Gastrocnemius medialis (tissue), 4 donors: ENCODE results near the gene PLD1. TPM values are rescaled to one million over a fixed set of nuclear protein-coding genes. Genes with fewer than 3 reads are reported as not detected.

Experiments
- ATAC-seq, 2 donors: fragments of 150-250 bp; one replicate each; pipeline ENCODE4 v1.9.1; 2016
- DNase-seq, 2 donors: peaks; one replicate each; pipeline ENCODE4 v3.0.0-alpha.2; 2019
- H3K27ac ChIP-seq, 4 donors: fragments of 200-600 bp; sonication (generic); 1 replicate in 1 of 4; 2 replicates in 3 of 4; pipeline ENCODE4 v1.5.1; 2016 to 2018; ENCODE audit warnings: mild to moderate bottlenecking in 2 of 4, moderate library complexity in 1 of 4
- H3K27me3 ChIP-seq, 3 donors: fragments of 200-600 bp; sonication (generic) in 2 of 3; 1 replicate in 1 of 3; 2 replicates in 2 of 3; pipeline versions ENCODE4 v1.5.1 to v1.6.0; 2016 to 2019; ENCODE audit warnings: mild to moderate bottlenecking in 1 of 3, moderate library complexity in 1 of 3
- H3K36me3 ChIP-seq, 2 donors: fragments of 200-600 bp; sonication (generic) in 1 of 2; one replicate each; pipeline ENCODE4 v1.5.1; 2017 to 2018
- H3K4me1 ChIP-seq, 2 donors: fragments of 200-600 bp; sonication (generic) in 1 of 2; one replicate each; pipeline ENCODE4 v1.5.1; 2016 to 2017; ENCODE audit warnings: mild to moderate bottlenecking in 2 of 2
- H3K4me3 ChIP-seq, 4 donors: fragments of 200-600 bp; sonication (generic) in 3 of 4; 1 replicate in 1 of 4; 2 replicates in 3 of 4; pipeline ENCODE4 v1.5.1; 2016 to 2019; ENCODE audit warnings: mild to moderate bottlenecking in 2 of 4
- H3K9me3 ChIP-seq, 3 donors: fragments of 200-600 bp; sonication (generic) in 2 of 3; 1 replicate in 1 of 3; 2 replicates in 2 of 3; pipeline ENCODE4 v1.5.1; 2016 to 2019
- CTCF ChIP-seq, 5 experiments: fragments of 450-650 bp in 3 of 5; fragments of 200-600 bp in 2 of 5; sonication (generic) in 2 of 5; IDR thresholded peaks in 4 of 5; conservative IDR thresholded peaks in 1 of 5; 1 replicate in 4 of 5; 2 replicates in 1 of 5; pipeline ENCODE4 v1.5.1; 2016 to 2019; ENCODE audit warnings: antibody characterized with exemption in 5 of 5, mild to moderate bottlenecking in 3 of 5, moderate library complexity in 3 of 5
- POLR2A ChIP-seq, 2 donors: fragments of 450-650 bp; IDR thresholded peaks; one replicate each; pipeline ENCODE4 v1.6.1; 2017; ENCODE audit warnings: antibody characterized with exemption in 2 of 2, mild to moderate bottlenecking in 2 of 2, moderate library complexity in 2 of 2
- in situ Hi-C, 4 donors: fragments of 200-750 bp; cut with MboI; loops; one replicate each; pipeline versions ENCODE4 v1.15.0 to v1.8.0; 2017; ENCODE audit warnings: low sequenced_read_pairs in 4 of 4
- intact Hi-C: fragments of 100-400 bp; cut with DNase I; formaldehyde crosslinking; loops from one replicate; pipeline ENCODE4 v1.15.1; 2023; ENCODE audit warnings: low total_unique reads
- total RNA-seq, 4 donors: library from RNA; depleted of rRNA; stranded (reverse); fragments of >200 nt; gene quantifications; one replicate each; pipeline versions ENCODE4 v1.1.0 to v1.2.3, GENCODE V29; 2016

The PLD1 gene
- total RNA-seq, 4 donors from 2014 or later: 1.9 to 5.6 (median 4.6) TPM

DNA sequence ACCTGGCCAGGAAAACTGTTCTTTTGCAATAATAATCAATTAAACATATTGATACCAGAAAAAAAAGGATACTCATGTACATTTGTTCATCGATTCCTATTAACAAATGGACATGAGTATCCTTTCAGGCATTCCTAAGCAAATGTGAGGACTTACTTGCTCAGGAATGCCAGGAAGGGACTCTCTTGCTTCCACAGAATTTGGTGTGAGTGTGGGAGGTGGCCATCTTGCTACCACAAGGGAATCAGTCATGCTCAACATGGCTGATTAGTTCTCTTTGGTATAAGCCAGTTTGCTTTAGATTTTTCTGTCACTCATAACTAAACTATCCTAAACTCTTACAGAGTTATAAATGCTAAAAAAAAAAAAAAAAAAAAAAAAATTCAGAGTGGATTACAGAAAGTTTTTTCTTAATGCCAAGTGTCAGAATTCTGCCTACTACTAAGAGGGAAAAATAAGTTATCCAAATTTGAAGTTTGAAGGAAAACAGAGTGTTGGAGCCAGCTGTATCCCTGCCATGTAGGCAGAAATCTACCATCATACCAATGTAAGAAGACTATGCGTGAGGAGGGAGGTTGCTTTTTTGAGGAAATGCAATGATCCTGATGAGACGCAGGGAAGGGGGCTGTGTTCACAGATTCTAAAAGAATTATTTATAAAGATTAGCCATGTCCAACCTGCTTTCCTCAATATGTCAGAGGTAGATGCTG lies 98.7 kb downstream of the PLD1 start:
- no peaks in the 10 kb centered on the region for H3K9me3 ChIP-seq
- H3K27me3 ChIP-seq: no peaks in the 10 kb centered on the region
- ATAC-seq (no peak), DNase-seq (no peak)
- H3K4me1 ChIP-seq: no peaks in the 10 kb centered on the region
- H3K27ac ChIP-seq: no peak overlapping the region
- no peak overlapping the region for H3K4me3 ChIP-seq
- TF ChIP-seq POLR2A (IDR thresholded peaks at IDR 0.05) (no peak), CTCF (IDR thresholded peaks at IDR 0.05 in 4 of 5, conservative IDR thresholded peaks at IDR 0.05 in 1 of 5) (no peak)
- in situ Hi-C loops (no loop called here), intact Hi-C loops (no loop called here)
- no peaks in the 10 kb centered on the region for H3K36me3 ChIP-seq

- Histone ChIP-seq H3K4me3 (no peak overlapping the region), H3K27ac (no peak overlapping the region), H3K27me3 (no peaks in the 10 kb centered on the region), H3K36me3 (no peaks in the 10 kb centered on the region), H3K4me1 (no peaks in the 10 kb centered on the region), H3K9me3 (no peaks in the 10 kb centered on the region)
- DNase-seq (no peak), ATAC-seq (no peak)
- no peak for TF ChIP-seq CTCF (IDR thresholded peaks at IDR 0.05 in 4 of 5, conservative IDR thresholded peaks at IDR 0.05 in 1 of 5)
- TF ChIP-seq POLR2A (IDR thresholded peaks at IDR 0.05): no peak
- intact Hi-C loops (no loop called here), in situ Hi-C loops (no loop called here)
Observed at GRCh38 chr3:171710359-171710758, 99.9 kb downstream of the PLD1 start.

GRCh38 chr3:171704814-171705213 lies 105.5 kb downstream of the PLD1 start:
- in situ Hi-C loops: no loop called here
- ATAC-seq (no peak), DNase-seq (no peak)
- Histone ChIP-seq H3K27me3 (no peaks in the 10 kb centered on the region), H3K4me1 (no peaks in the 10 kb centered on the region), H3K4me3 (no peak overlapping the region), H3K36me3 (no peaks in the 10 kb centered on the region), H3K27ac (no peak overlapping the region), H3K9me3 (no peaks in the 10 kb centered on the region)
- no peak for TF ChIP-seq POLR2A (IDR thresholded peaks at IDR 0.05)
- no peak for TF ChIP-seq CTCF (IDR thresholded peaks at IDR 0.05 in 4 of 5, conservative IDR thresholded peaks at IDR 0.05 in 1 of 5)
- intact Hi-C loops: no loop called here

DNA sequence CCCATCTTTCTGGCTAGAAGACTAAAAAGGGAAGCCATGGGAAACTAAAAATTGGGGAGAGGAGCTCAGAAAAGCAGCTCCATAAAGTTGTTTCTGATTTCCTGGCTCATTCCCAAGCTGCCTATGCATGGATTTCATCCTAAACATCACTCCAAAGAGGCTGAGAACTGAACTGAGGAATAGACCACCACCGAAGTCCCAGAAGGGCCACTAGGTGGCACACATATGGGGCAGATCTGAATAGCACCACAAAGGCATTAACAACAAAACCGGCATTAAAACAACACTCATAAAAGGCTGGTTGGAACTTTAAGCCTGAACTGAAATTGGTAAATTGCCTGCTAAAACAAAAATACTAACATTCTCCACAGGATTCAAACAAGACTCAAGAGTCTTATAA lies 106.3 kb downstream of the PLD1 start:
- H3K4me3 ChIP-seq: no peak overlapping the region
- H3K27ac ChIP-seq: no peak overlapping the region
- no peaks in the 10 kb centered on the region for H3K4me1 ChIP-seq
- H3K9me3 ChIP-seq: no peaks in the 10 kb centered on the region
- no peak for TF ChIP-seq POLR2A (IDR thresholded peaks at IDR 0.05)
- TF ChIP-seq CTCF (IDR thresholded peaks at IDR 0.05 in 4 of 5, conservative IDR thresholded peaks at IDR 0.05 in 1 of 5): peak in 2 of 5 experiments; percentile 14 to 26
- intact Hi-C loops (no loop called here), in situ Hi-C loops (no loop called here)
- no peak for ATAC-seq
- H3K27me3 ChIP-seq: no peaks in the 10 kb centered on the region
- no peak for DNase-seq
- no peaks in the 10 kb centered on the region for H3K36me3 ChIP-seq

GRCh38 chr3:171703144-171703543 lies 107.1 kb downstream of the PLD1 start:
- H3K4me1 ChIP-seq: no peaks in the 10 kb centered on the region
- H3K36me3 ChIP-seq: no peaks in the 10 kb centered on the region
- ATAC-seq: no peak
- H3K9me3 ChIP-seq: no peaks in the 10 kb centered on the region
- no peaks in the 10 kb centered on the region for H3K27me3 ChIP-seq
- in situ Hi-C loops: no loop called here
- peak overlapping the region in 1 of 4 donors; percentile 4 for H3K4me3 ChIP-seq
- no peak for TF ChIP-seq POLR2A (IDR thresholded peaks at IDR 0.05)
- no peak for TF ChIP-seq CTCF (IDR thresholded peaks at IDR 0.05 in 4 of 5, conservative IDR thresholded peaks at IDR 0.05 in 1 of 5)
- intact Hi-C loops: no loop called here
- H3K27ac ChIP-seq: no peak overlapping the region
- DNase-seq: no peak
